ENCODE data around the gene RBM17. TPM values are rescaled to one million over a fixed set of nuclear protein-coding genes. Genes with fewer than 3 reads are reported as not detected.

The RBM17 gene
- total and polyA plus RNA-seq, 2 of the 4 experiments (the other 2 are of a cell fraction), result 24.6 to 56.7 TPM

- H3K23ac ChIP-seq (ENCODE audit: low read depth, low read length), result peak overlapping the region; percentile 4; the same call in 1 of the 2 replicates
- WGBS, 2 experiments (ENCODE audit: extremely low coverage in 2 of 2, insufficient read length in 1 of 2), result 4% methylated on average over 5 of the region's 15 CpGs; no CpG with 5 or more reads in 1 of the 2 experiments
- H2BK5ac ChIP-seq (ENCODE audit: low read depth, low read length, poor library complexity, severe bottlenecking), result peak overlapping the region; percentile 6
- H3K18ac ChIP-seq (ENCODE audit: low read depth, low read length), result peak overlapping the region; percentile 78
- H4K91ac ChIP-seq (ENCODE audit: insufficient read depth, low read depth, low read length), result peak overlapping the region; percentile 13; the same call in 1 of the 2 replicates
- H3K9ac ChIP-seq (ENCODE audit: low read depth, low read length), result peak overlapping the region; percentile 31
- ATAC-seq (ENCODE audit: low read depth), result peak; percentile 82
- peak; percentile 72 for DNase-seq
- no peak overlapping the region for H3K56ac ChIP-seq (ENCODE audit: extremely low read depth, insufficient read depth, low read length)
- H3K4me3 ChIP-seq (ENCODE audit: insufficient read depth, low read depth, low read length), result peak overlapping the region; percentile 2; the same call in 1 of the 2 replicates
- no peak overlapping the region for H2BK20ac ChIP-seq (ENCODE audit: low read depth, low read length)
- no peak overlapping the region for H2AK5ac ChIP-seq (ENCODE audit: low read depth, low read length)
- in situ Hi-C loops (cut with MboI; ENCODE audit: low sequenced_read_pairs), result loop anchor here (25.0 kb wide), 1 partner anchor 634 kb away; no protein-coding TSS in a partner anchor
- peak overlapping the region; percentile 62; the same call in 1 of the 2 replicates for H3K27ac ChIP-seq (ENCODE audit: insufficient read depth, low read length)
- peak overlapping the region; percentile 71 for H3K4me2 ChIP-seq (ENCODE audit: low read depth, low read length)
- dilution Hi-C loops (cut with HindIII; ENCODE audit: low sequenced_read_pairs, unreplicated experiment), result no loop called here
- no peaks in the 10 kb centered on the region for H4K20me1 ChIP-seq (ENCODE audit: insufficient read depth, low read length)
- H4K5ac ChIP-seq (ENCODE audit: low read depth, low read length), result peak overlapping the region; percentile 79
- H3K36me3 ChIP-seq (ENCODE audit: control insufficient read depth, insufficient read depth, low read length), result no peaks in the 10 kb centered on the region
- peak overlapping the region; percentile 16 for H3K14ac ChIP-seq (replicated peaks; ENCODE audit: low read depth, low read length)
- BruUV-seq (replicated peaks), result no TSS peak
- peak overlapping the region; percentile 72 for H2AFZ ChIP-seq (replicated peaks; ENCODE audit: low read length, poor library complexity)
- peak overlapping the region in 1 of 2 experiments; percentile 67; a peak in 2 of 4 replicates for H4K8ac ChIP-seq (ENCODE audit: low read depth in 2 of 2, low read length in 2 of 2)
- peak overlapping the region; percentile 16; the same call in 1 of the 3 replicates for H2BK15ac ChIP-seq (ENCODE audit: low read depth, low read length)
- H2AK9ac ChIP-seq (replicated peaks; ENCODE audit: low read depth, low read length, poor library complexity), result peak overlapping the region; percentile 31
- no peaks in the 10 kb centered on the region for H3K27me3 ChIP-seq (ENCODE audit: control insufficient read depth, insufficient read depth, low read length)
- POLR2A ChIA-PET (ENCODE audit: unreplicated experiment), result no interaction called here
- no peaks in the 10 kb centered on the region for H3K79me1 ChIP-seq (ENCODE audit: low read depth in 1 of 2, low read length in 2 of 2)
- peaks cover 7% of the 10 kb centered on the region; the same call in 1 of the 2 replicates for H3K9me1 ChIP-seq (ENCODE audit: insufficient read depth, low read length)
- intact Hi-C loops (cut with micrococcal nuclease), result no loop called here
- CTCF ChIA-PET, result interaction anchor here (0.9 kb wide), 1 partner anchor 273 kb away, joined by 3 read pairs; no protein-coding TSS in a partner anchor
- H3K4me1 ChIP-seq (ENCODE audit: control insufficient read depth, insufficient read depth, low read length), result peaks cover 20% of the 10 kb centered on the region
- H3K4ac ChIP-seq (ENCODE audit: low read depth, low read length), result peak overlapping the region; percentile 39
- H2BK120ac ChIP-seq (ENCODE audit: low read depth, low read length), result peak overlapping the region; percentile 14; the same call in 1 of the 2 replicates
- H3K9me3 ChIP-seq (ENCODE audit: control insufficient read depth, insufficient read depth, low read length), result no peaks in the 10 kb centered on the region
- TF ChIP-seq RCOR1 (IDR thresholded peaks at IDR 0.05; ENCODE audit: insufficient replicate concordance, low read length), result no peak
- no peak for TF ChIP-seq FOS (IDR thresholded peaks at IDR 0.05; ENCODE audit: low read depth, low read length)
- TF ChIP-seq MAZ (IDR thresholded peaks at IDR 0.05; ENCODE audit: borderline replicate concordance, low read depth, low read length), result 0 out of 2 replicates have a peak, but pooled peaks have one; percentile 13
- TF ChIP-seq CEBPB (IDR thresholded peaks at IDR 0.05; ENCODE audit: low read depth, low read length), result no peak
- TF ChIP-seq CTCF (conservative IDR thresholded peaks at IDR 0.05; ENCODE audit: low read depth, low read length), result no peak
- no peak for TF ChIP-seq NFE2L2 (IDR thresholded peaks at IDR 0.05; ENCODE audit: low read depth, low read length)
- TF ChIP-seq POLR2A (IDR thresholded peaks at IDR 0.05; ENCODE audit: low read depth, low read length), result no peak
- TF ChIP-seq ELK1 (IDR thresholded peaks at IDR 0.05; ENCODE audit: borderline replicate concordance, low read depth, low read length), result no peak
- no peak for TF ChIP-seq RFX5 (IDR thresholded peaks at IDR 0.05; ENCODE audit: low read depth, low read length)
- TF ChIP-seq RAD21 (IDR thresholded peaks at IDR 0.05; ENCODE audit: low read length), result no peak
- TF ChIP-seq USF2 (IDR thresholded peaks at IDR 0.05; ENCODE audit: low read depth, low read length), result no peak
- TF ChIP-seq CHD1 (IDR thresholded peaks at IDR 0.05; ENCODE audit: low read depth, low read length), result no peak
- no peak for TF ChIP-seq BHLHE40 (IDR thresholded peaks at IDR 0.05; ENCODE audit: low read depth, low read length)
- TF ChIP-seq MAFK (IDR thresholded peaks at IDR 0.05; ENCODE audit: low read depth, low read length), result peak; percentile 79
Measured at GRCh38 chr10:6128591-6129251, 39.9 kb downstream of the RBM17 start.

All from IMR-90 (cell line).